Epithelial cell of proximal tubule (primary cell): Measurements from ENCODE around the gene ERICH3. TPM values are rescaled to one million over a fixed set of nuclear protein-coding genes. Genes with fewer than 3 reads are reported as not detected.

ENCODE experiments used
- DNase-seq: peaks from one replicate; pipeline ENCODE4 v3.0.0-alpha.2; 2011; ENCODE audit warnings: low read depth
- H3K4me3 ChIP-seq: 2 replicates; pipeline ENCODE4 v1.5.1; 2011; ENCODE audit warnings: low read depth, mild to moderate bottlenecking, low read length
- total RNA-seq: library from RNA; depleted of rRNA; stranded (reverse); fragments of >200 nt; gene quantifications from 2 replicates; pipeline ENCODE4 v1.2.3, GENCODE V29; 2015
- TF ChIP-seq, protein P1 (sequence below): conservative IDR thresholded peaks from 2 replicates; pipeline ENCODE4 v1.5.1; 2012; ENCODE audit warnings: low read depth, mild to moderate bottlenecking, low read length

ERICH3 gene
- total RNA-seq, 1 donor from 2014 or later, result not detected

- TF ChIP-seq, protein P1, sequence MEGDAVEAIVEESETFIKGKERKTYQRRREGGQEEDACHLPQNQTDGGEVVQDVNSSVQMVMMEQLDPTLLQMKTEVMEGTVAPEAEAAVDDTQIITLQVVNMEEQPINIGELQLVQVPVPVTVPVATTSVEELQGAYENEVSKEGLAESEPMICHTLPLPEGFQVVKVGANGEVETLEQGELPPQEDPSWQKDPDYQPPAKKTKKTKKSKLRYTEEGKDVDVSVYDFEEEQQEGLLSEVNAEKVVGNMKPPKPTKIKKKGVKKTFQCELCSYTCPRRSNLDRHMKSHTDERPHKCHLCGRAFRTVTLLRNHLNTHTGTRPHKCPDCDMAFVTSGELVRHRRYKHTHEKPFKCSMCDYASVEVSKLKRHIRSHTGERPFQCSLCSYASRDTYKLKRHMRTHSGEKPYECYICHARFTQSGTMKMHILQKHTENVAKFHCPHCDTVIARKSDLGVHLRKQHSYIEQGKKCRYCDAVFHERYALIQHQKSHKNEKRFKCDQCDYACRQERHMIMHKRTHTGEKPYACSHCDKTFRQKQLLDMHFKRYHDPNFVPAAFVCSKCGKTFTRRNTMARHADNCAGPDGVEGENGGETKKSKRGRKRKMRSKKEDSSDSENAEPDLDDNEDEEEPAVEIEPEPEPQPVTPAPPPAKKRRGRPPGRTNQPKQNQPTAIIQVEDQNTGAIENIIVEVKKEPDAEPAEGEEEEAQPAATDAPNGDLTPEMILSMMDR, result no peak
- no peak overlapping the region for H3K4me3 ChIP-seq
- DNase-seq, result no peak
Observed at GRCh38 chr1:74586253-74586897, 87.2 kb downstream of the ERICH3 start.

DNA sequence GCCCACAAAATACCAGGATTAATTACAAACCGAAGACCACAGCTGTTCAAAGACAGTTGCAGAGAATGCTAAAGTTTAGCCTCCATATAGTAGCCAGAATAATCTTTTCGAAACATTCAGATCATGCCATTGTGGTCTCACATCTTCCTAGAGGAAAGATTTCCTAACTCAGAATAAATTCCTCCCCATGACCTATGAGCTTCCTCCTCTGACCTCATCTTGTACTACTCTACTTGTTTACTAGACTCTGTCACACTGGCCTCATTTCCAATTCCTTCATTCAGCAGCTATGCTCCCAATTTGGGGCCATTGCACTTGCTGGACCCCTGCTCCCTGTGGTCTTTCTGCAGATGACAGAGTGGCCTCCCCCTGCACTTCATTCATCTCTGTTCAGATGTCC is 89.4 kb downstream of the ERICH3 start:
- TF ChIP-seq, protein P1, result no peak
- no peak for DNase-seq

GRCh38 chr1:74583397-74583796 is 90.2 kb downstream of the ERICH3 start:
- no peak overlapping the region for H3K4me3 ChIP-seq
- TF ChIP-seq, protein P1, result no peak
- DNase-seq, result no peak

More for the DNA sequence above, 89.4 kb downstream of the ERICH3 start:
- no peak overlapping the region for H3K4me3 ChIP-seq

- no peak overlapping the region for H3K4me3 ChIP-seq
- TF ChIP-seq, protein P1, result no peak
Observed at GRCh38 chr1:74579425-74579824, 94.2 kb downstream of the ERICH3 start.

GRCh38 chr1:74578101-74578500 is 95.5 kb downstream of the ERICH3 start:
- TF ChIP-seq, protein P1, result no peak
- DNase-seq, result no peak
- H3K4me3 ChIP-seq, result no peak overlapping the region

More at GRCh38 chr1:74579425-74579824, 94.2 kb downstream of the ERICH3 start:
- no peak for DNase-seq

DNA sequence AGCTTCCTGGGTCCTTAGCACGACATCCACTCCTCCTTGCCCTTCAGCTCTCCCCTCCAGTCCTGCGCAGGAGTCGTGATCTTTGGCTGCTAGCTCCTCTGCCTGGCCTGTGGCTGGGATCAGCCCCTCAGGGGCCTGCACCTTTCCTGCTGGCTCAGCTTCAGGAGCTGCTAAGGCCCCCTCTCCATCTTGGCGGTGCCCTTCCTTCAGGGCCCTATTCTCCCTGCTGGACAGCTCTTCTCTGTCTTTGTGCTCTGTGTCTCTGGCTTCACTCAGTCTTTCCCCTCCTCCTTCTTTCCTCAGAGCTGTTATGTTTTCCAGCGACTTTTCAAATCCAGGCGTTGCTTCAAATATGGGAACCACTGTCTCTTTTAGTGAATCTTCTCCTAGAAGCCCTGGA is 101.7 kb downstream of the ERICH3 start:
- DNase-seq, result no peak
- TF ChIP-seq, protein P1, result no peak
- H3K4me3 ChIP-seq, result no peak overlapping the region

DNA sequence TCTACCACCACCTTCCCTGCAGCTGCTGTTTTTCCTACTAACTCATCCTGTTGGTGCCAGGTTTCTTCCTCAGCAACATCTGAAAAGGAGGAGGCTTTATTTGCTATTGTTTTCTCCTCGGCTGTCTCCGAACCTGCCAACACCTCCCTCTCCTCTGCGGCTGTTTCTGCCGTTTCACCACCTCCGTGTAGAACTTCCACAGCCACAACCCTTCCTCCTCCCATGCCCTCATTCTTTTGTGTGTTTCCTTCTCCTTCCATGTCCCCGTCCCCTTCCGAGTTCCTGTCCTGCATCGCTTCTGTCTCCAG is 102.1 kb downstream of the ERICH3 start:
- TF ChIP-seq, protein P1, result no peak
- H3K4me3 ChIP-seq, result no peak overlapping the region
- DNase-seq, result no peak
